ENCODE results near the gene TPRN.

The TPRN gene

DNA sequence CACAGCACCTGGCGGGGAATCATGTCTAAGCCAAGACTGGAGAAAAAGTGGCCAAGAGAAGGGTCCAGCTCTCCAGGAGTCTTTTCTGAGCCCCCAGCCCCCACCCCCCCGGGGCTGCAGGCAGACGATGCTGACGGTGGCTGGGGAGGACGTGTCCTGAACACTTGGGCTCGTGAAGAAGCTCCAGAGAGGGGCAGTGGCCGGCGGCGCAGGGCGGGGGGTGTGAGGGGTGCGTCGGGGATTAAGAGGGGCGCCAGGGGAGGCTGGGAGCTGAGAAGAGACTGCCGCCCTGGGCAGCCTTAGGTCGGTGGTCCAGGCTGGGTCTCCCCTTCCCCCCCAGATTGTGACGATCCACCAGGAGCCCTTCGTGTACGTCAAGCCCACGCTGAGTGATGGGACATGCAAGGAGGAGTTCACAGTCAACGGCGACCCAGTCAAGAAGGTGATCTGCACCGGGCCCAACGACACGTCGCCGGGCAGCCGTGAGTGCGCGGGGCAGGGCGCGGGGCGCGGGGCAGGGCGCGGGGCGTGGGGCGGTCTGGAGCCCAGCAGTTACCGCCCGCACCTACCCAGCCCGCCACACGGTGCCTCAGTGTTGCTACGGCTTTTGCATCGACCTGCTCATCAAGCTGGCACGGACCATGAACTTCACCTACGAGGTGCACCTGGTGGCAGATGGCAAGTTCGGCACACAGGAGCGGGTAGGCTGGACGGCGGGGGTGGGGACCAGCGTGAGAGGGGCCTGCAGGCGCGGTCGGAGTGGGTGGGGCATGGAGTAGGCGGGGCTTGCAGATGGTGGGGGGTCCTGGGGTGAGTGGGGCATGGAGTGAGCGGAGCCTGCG lies 39.6 kb downstream of the TPRN start:
- no peak for DNase-seq (ENCODE audit: low spot score)

GRCh38 chr9:137160054-137160425 lies 40.5 kb downstream of the TPRN start:
- DNase-seq (ENCODE audit: low spot score): no peak

GRCh38 chr9:137159105-137160053 lies 41.2 kb downstream of the TPRN start:
- DNase-seq (ENCODE audit: low spot score): no peak

GRCh38 chr9:137158625-137159024 lies 41.9 kb downstream of the TPRN start:
- DNase-seq (ENCODE audit: low spot score): no peak

DNA sequence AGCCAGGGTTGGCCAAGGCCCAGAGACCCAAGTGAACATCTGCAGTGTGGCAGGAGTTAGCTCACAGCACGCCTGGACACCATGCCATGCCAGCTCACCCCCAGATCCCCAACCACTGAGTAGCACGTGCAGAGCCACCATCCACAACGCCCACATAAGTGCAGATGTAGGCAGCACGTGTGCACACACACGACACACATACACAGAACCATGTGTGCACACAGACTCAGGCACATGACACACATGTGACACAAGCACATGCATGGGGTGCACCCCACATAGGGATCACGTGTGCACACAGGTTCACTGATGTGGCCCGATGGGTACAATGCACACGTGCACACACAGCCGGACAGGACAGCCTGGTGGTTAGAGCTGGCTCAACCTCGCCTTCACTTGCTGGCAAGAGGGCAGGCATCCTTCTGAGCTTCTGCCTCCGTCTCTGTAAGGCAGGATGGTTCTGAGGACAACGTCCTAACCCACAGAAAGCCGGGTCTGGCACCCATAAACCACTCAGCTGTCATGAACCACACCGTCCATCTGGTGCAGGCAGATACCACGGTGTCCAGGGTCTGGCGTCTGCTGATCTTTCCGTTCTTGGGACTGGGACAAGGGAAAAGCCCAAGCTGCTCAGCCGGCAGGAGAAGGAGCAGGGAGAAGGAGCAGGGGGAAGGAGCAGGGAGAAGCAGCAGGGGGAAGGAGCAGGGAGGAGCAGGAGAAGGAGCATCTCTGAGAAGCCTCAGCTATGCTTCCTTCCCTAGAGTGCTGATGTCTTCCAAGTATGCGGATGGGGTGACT lies 42.7 kb downstream of the TPRN start:
- DNase-seq (ENCODE audit: low spot score): no peak

- no peak for DNase-seq (ENCODE audit: low spot score)
Measured at GRCh38 chr9:137156567-137157375, 43.8 kb downstream of the TPRN start.

DNA sequence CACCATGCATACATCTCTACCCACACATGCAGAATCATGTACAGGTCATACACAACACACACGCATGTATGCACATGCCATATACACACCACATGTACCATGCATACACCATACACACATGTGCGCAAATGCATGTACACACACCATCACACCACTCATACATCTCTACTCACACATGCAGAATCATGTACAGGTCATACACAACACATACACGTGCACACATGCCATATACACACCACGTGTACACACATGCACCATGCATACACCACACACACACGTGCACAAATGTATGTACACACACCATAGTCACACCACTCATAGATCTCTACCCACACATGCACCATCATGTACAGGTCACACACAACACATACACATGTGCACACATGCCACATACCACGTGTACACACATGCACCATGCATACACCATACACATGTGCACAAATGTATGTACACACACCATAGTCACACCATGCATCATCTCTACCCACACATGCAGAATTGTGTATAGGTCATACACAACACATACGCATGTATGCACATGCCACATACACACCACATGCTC lies 47.6 kb downstream of the TPRN start:
- no peak for DNase-seq (ENCODE audit: low spot score)

DNA sequence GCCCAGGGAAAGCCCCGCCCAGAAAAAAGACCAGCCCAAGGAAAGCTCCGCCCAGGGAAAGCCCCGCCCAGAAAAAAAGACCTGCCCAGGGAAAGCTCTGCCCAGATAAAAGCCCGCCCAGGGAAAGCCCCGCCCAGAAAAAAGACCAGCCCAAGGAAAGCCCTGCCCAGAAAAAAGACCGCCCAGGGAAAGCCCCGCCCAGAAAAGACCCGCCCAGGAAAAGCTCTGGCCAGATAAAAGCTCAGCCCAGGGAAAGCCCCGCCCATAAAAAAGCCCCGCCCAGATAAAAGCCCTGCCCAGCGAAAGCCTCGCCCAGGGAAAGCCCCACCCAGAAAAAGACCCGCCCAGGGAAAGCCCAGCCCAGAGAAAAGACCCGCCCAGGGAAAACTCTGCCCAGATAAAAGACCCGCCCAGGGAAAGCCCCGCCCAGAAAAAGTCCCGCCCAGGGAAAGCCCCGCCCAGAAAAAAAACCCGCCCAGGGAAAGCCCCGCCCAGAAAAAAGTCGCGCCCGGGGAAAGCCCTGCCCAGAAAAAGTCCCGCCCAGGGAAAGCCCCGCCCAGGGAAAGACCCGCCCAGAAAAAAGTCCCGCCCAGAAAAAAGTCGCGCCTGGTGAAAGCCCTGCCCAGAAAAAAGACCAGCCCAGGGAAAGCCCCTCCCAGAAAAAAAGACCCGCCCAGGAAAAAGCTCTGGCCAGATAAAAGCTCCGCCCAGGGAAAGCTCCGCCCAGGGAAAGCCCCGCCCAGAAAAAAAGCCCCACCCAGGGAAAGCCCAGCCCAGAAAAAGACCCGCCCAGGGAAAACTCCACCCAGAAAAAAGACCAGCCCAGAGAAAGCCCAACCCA lies 49.7 kb downstream of the TPRN start:
- DNase-seq (ENCODE audit: low spot score): no peak

DNA sequence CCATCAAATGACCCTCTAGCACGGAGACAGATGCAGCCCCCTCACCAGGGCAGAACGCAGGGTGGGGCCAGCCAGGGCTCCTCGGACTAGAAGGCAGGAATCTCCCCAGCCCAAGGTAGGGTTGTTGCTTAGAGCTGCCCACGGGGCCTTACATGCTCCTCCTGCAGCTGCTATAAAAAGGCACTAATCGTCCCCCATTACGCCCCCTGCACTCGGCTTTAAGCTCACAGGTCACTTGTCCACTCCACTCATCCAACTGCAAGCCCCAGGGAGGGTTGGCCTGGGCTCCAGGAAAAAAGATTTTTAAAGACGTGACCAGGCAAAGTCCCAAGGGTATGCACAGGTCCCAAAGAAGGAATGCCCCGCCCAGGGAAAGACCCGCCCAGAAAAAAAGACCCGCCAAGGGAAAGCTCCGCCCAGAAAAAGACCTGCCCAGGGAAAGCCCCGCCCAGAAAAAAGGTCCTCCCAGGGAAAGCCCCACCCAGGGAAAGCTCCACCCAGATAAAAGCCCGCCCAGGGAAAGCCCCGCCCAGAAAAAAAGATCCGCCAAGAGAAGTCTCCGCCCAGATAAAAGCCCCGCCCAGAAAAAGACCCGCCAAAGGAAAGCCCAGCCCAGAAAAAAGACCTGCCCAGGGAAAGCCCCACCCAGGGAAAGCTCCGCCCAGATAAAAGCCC lies 50.5 kb downstream of the TPRN start:
- DNase-seq (ENCODE audit: low spot score): no peak

DNA sequence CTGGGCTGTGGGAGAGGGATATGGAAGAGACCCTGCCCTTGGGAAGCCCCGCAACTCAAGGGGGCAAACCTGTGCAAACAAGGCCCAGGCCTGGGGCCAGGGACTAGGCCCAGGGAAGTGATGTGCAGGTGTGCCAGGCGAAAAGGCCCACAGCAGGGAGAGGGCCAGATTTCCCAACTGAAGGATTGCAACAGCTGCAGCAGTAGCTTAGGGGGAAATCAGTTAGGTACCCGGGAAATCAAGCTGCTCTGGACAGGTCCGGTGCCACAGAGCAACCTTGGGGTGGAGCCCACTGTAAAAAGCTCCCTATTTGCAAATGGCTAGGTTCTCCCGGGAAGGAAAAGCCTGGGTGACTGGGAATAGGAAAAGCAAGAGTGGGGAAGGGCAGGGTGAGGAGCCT lies 51.2 kb downstream of the TPRN start:
- DNase-seq (ENCODE audit: low spot score): no peak

GRCh38 chr9:137148661-137149060 lies 51.9 kb downstream of the TPRN start:
- no peak for DNase-seq (ENCODE audit: low spot score)

DNA sequence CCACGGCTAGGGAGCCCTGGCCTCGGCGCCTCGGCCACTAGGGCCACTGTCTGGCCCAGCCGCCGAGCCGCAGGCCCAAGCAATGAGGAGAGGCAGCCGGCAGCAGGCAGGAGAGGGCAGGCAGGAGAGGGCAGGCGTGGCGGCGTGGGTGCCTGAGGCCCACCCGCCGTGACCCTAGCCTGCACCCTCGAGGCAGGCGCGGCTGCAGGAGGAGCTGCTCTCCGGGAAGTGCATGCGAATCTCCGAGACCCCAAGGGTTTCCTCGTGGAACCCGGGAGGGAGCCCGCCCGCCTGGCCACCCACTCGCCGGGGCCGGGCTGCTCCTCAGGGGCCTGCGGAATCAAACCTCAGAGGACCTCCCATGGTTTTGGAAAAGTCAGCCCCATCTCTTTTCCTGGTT lies 52.3 kb downstream of the TPRN start:
- no peak for DNase-seq (ENCODE audit: low spot score)

- no peak for DNase-seq (ENCODE audit: low spot score)
Measured at GRCh38 chr9:137147793-137148160, 52.8 kb downstream of the TPRN start.

- DNase-seq (ENCODE audit: low spot score): no peak
Measured at GRCh38 chr9:137147091-137147792, 53.3 kb downstream of the TPRN start.

- DNase-seq (ENCODE audit: low spot score): no peak
Measured at GRCh38 chr9:137146527-137146918, 54.0 kb downstream of the TPRN start.

DNA sequence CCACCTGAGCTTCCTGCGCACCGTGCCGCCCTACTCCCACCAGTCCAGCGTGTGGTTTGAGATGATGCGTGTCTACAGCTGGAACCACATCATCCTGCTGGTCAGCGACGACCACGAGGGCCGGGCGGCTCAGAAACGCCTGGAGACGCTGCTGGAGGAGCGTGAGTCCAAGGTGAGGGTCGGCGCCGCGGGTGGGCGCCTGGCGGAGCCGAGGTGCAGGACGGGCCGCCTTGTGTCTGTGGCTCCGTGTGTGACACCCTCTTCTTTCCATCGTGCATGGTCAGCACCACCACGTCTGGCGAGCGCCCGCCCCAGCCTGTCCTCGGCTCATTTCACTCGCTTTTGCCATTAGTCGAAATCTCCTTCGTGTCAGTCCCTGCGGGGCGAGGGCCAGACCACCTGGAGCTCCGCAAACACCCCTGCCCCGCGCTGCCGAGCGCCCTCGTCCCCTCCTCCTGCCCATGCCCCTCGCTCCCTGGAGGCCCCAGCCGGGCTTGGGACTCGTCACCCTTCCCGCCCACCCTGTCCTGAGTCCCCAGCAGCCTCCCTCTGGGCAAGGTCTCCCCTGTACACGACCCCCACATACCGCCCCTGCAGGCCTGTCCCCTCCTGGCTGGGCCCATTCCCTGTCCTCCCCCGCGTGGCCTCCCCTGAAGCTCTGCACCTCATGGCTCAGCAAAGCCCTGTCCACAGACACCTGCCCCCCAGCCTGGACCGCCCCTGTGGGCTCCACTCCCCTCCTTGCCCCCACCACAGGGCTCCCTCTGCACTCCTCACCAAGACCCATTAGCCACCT lies 54.6 kb downstream of the TPRN start:
- DNase-seq (ENCODE audit: low spot score): no peak

- DNase-seq (ENCODE audit: low spot score): no peak
Measured at GRCh38 chr9:137143459-137143858, 57.1 kb downstream of the TPRN start.

All from left forelimb (tissue), 1 donor.